Ovary (tissue), 3 donors: ENCODE measurements around the gene LHX3.

Experiments
- CTCF ChIP-seq, 3 donors: fragments of 450-650 bp in 2 of 3; fragments of 200-600 bp in 1 of 3; IDR thresholded peaks; one replicate each; pipeline versions ENCODE4 v1.5.1 to v1.8.0; 2016 to 2022; ENCODE audit warnings: antibody characterized with exemption in 3 of 3, mild to moderate bottlenecking in 1 of 3
- POLR2A ChIP-seq: fragments of 450-650 bp; IDR thresholded peaks from one replicate; pipeline ENCODE4 v1.6.1; 2017; ENCODE audit warnings: antibody characterized with exemption, mild to moderate bottlenecking, moderate library complexity
- donor health status: DM: no; HTN: no; CAD: no.

GRCh38 chr9:136204145-136204805 lies 653 bp downstream of the LHX3 start:
- no peak for TF ChIP-seq CTCF (IDR thresholded peaks at IDR 0.05)
- no peak for TF ChIP-seq POLR2A
